ENCODE data around the gene FEM1C. TPM values are rescaled to one million over a fixed set of nuclear protein-coding genes. Genes with fewer than 3 reads are reported as not detected.

FEM1C gene
- total and polyA plus RNA-seq, 2 experiments from 2014 or later = 4.7 to 21.6 TPM

- TF ChIP-seq, protein P1, sequence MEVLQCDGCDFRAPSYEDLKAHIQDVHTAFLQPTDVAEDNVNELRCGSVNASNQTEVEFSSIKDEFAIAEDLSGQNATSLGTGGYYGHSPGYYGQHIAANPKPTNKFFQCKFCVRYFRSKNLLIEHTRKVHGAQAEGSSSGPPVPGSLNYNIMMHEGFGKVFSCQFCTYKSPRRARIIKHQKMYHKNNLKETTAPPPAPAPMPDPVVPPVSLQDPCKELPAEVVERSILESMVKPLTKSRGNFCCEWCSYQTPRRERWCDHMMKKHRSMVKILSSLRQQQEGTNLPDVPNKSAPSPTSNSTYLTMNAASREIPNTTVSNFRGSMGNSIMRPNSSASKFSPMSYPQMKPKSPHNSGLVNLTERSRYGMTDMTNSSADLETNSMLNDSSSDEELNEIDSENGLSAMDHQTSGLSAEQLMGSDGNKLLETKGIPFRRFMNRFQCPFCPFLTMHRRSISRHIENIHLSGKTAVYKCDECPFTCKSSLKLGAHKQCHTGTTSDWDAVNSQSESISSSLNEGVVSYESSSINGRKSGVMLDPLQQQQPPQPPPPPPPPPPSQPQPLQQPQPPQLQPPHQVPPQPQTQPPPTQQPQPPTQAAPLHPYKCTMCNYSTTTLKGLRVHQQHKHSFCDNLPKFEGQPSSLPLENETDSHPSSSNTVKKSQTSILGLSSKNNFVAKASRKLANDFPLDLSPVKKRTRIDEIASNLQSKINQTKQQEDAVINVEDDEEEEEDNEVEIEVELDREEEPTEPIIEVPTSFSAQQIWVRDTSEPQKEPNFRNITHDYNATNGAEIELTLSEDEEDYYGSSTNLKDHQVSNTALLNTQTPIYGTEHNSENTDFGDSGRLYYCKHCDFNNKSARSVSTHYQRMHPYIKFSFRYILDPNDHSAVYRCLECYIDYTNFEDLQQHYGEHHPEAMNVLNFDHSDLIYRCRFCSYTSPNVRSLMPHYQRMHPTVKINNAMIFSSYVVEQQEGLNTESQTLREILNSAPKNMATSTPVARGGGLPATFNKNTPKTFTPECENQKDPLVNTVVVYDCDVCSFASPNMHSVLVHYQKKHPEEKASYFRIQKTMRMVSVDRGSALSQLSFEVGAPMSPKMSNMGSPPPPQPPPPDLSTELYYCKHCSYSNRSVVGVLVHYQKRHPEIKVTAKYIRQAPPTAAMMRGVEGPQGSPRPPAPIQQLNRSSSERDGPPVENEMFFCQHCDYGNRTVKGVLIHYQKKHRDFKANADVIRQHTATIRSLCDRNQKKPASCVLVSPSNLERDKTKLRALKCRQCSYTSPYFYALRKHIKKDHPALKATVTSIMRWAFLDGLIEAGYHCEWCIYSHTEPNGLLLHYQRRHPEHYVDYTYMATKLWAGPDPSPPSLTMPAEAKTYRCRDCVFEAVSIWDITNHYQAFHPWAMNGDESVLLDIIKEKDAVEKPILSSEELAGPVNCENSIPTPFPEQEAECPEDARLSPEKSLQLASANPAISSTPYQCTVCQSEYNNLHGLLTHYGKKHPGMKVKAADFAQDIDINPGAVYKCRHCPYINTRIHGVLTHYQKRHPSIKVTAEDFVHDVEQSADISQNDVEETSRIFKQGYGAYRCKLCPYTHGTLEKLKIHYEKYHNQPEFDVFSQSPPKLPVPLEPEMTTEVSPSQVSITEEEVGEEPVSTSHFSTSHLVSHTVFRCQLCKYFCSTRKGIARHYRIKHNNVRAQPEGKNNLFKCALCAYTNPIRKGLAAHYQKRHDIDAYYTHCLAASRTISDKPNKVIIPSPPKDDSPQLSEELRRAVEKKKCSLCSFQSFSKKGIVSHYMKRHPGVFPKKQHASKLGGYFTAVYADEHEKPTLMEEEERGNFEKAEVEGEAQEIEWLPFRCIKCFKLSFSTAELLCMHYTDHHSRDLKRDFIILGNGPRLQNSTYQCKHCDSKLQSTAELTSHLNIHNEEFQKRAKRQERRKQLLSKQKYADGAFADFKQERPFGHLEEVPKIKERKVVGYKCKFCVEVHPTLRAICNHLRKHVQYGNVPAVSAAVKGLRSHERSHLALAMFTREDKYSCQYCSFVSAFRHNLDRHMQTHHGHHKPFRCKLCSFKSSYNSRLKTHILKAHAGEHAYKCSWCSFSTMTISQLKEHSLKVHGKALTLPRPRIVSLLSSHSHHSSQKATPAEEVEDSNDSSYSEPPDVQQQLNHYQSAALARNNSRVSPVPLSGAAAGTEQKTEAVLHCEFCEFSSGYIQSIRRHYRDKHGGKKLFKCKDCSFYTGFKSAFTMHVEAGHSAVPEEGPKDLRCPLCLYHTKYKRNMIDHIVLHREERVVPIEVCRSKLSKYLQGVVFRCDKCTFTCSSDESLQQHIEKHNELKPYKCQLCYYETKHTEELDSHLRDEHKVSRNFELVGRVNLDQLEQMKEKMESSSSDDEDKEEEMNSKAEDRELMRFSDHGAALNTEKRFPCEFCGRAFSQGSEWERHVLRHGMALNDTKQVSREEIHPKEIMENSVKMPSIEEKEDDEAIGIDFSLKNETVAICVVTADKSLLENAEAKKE (CRISPR knock-in tag; IDR thresholded peaks at IDR 0.05) = no peak
- no peak for TF ChIP-seq JUNB (IDR thresholded peaks at IDR 0.05; ENCODE audit: unreplicated experiment)
- TF ChIP-seq, protein P2, sequence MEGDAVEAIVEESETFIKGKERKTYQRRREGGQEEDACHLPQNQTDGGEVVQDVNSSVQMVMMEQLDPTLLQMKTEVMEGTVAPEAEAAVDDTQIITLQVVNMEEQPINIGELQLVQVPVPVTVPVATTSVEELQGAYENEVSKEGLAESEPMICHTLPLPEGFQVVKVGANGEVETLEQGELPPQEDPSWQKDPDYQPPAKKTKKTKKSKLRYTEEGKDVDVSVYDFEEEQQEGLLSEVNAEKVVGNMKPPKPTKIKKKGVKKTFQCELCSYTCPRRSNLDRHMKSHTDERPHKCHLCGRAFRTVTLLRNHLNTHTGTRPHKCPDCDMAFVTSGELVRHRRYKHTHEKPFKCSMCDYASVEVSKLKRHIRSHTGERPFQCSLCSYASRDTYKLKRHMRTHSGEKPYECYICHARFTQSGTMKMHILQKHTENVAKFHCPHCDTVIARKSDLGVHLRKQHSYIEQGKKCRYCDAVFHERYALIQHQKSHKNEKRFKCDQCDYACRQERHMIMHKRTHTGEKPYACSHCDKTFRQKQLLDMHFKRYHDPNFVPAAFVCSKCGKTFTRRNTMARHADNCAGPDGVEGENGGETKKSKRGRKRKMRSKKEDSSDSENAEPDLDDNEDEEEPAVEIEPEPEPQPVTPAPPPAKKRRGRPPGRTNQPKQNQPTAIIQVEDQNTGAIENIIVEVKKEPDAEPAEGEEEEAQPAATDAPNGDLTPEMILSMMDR (conservative IDR thresholded peaks at IDR 0.05; ENCODE audit: low read depth in 2 of 2) = no peak
- TF ChIP-seq ZNF114 (CRISPR knock-in tag; IDR thresholded peaks at IDR 0.05) = no peak
- TF ChIP-seq ZNF331 (CRISPR knock-in tag; IDR thresholded peaks at IDR 0.05; ENCODE audit: low read depth) = no peak
- TF ChIP-seq EZH2phosphoT487 (IDR thresholded peaks at IDR 0.05; ENCODE audit: unreplicated experiment) = no peak
- TF ChIP-seq CREB1 (CRISPR knock-in tag; IDR thresholded peaks at IDR 0.05; ENCODE audit: low read depth) = no peak
- no peak for TF ChIP-seq STAT1 (IDR thresholded peaks at IDR 0.05; ENCODE audit: unreplicated experiment)
- no peak for TF ChIP-seq POLR2AphosphoS5 (IDR thresholded peaks at IDR 0.05; ENCODE audit: low read depth)
- no peak for TF ChIP-seq EZH2 (IDR thresholded peaks at IDR 0.05; ENCODE audit: low read depth, unreplicated experiment)
Observed at GRCh38 chr5:115484368-115484767, 60.2 kb downstream of the FEM1C start (continued).

All from GM23338 (cell line).